Right hindlimb (tissue), 1 donor: ENCODE data around the gene SLC29A1.
A peak's percentile ranks its signal among the peaks of the same experiment; 100 is the strongest.

ENCODE experiments used
- DNase-seq: peaks from one replicate; pipeline ENCODE4 v3.0.0-alpha.2; 2018

Gene SLC29A1

GRCh38 chr6:44256775-44257024 lies 33.3 kb downstream of the SLC29A1 start:
- DNase-seq: no peak

GRCh38 chr6:44257025-44257752 lies 33.8 kb downstream of the SLC29A1 start, which contains the start of gene SLC35B2:
Gene SLC35B2 (minus strand): TSS chr6:44257528. CDS start chr6:44257410, 118 bp downstream.
- DNase-seq: peak; percentile 87

- no peak for DNase-seq
Observed at GRCh38 chr6:44257753-44258324, 34.4 kb downstream of the SLC29A1 start.

- no peak for DNase-seq
Observed at GRCh38 chr6:44258325-44258863, 35.0 kb downstream of the SLC29A1 start.

GRCh38 chr6:44258921-44259320 lies 35.5 kb downstream of the SLC29A1 start:
- DNase-seq: no peak

GRCh38 chr6:44260011-44260410 lies 36.6 kb downstream of the SLC29A1 start:
- DNase-seq: no peak

- no peak for DNase-seq
Observed at GRCh38 chr6:44260451-44261297, 37.3 kb downstream of the SLC29A1 start.

- no peak for DNase-seq
Observed at GRCh38 chr6:44261581-44261980, 38.2 kb downstream of the SLC29A1 start.

GRCh38 chr6:44262467-44263353 lies 39.3 kb downstream of the SLC29A1 start:
- no peak for DNase-seq

GRCh38 chr6:44263354-44264100 lies 40.1 kb downstream of the SLC29A1 start:
- DNase-seq: no peak

- peak; percentile 39 for DNase-seq
Observed at GRCh38 chr6:44264154-44265006, 41.0 kb downstream of the SLC29A1 start.

- peak; percentile 96 for DNase-seq
Observed at GRCh38 chr6:44265007-44265721, 41.8 kb downstream of the SLC29A1 start, which contains the start of gene NFKBIE. Gene NFKBIE (minus strand): TSS chr6:44265551. CDS start chr6:44265346, 205 bp downstream.

- no peak for DNase-seq
Observed at GRCh38 chr6:44265722-44266233, 42.4 kb downstream of the SLC29A1 start.

- DNase-seq: no peak
Observed at GRCh38 chr6:44266347-44266746, 43.0 kb downstream of the SLC29A1 start.

GRCh38 chr6:44267252-44267651 lies 43.9 kb downstream of the SLC29A1 start:
- no peak for DNase-seq

- peak; percentile 68 for DNase-seq
Observed at GRCh38 chr6:44268095-44268628, 44.8 kb downstream of the SLC29A1 start.

- no peak for DNase-seq
Observed at GRCh38 chr6:44269178-44269920, 46.0 kb downstream of the SLC29A1 start.

- no peak for DNase-seq
Observed at GRCh38 chr6:44269921-44270525, 46.6 kb downstream of the SLC29A1 start, which contains the start of gene TMEM151B. Gene TMEM151B (plus strand): TSS chr6:44270450. CDS start chr6:44270743, 293 bp downstream.
